NOMO-1 treated with dmso at 0.1 percent for 144 hours (cell line): ENCODE data around the gene BUD13.
A peak's percentile ranks its signal among the peaks of the same experiment; 100 is the strongest.
"Not testable (repeated sequence)": the region's sequence is repeated elsewhere in the genome, so short reads cannot be mapped to it uniquely, and the experiment has no call there.

ENCODE experiments used
- DNase-seq: peaks from one replicate; lab custom pipeline; 2025; ENCODE audit not compliant: unreplicated experiment; lab: John Stamatoyannopoulos, UW

The BUD13 gene

GRCh38 chr11:116762132-116762531, 10.7 kb downstream of the BUD13 start:
- no peak for DNase-seq

- not testable (repeated sequence) for DNase-seq
These were observed 16.7 kb downstream of the BUD13 start for GRCh38 chr11:116756044-116756443.

GRCh38 chr11:116750070-116750718, 22.6 kb downstream of the BUD13 start:
- no peak for DNase-seq

- no peak for DNase-seq
These were observed 30.7 kb downstream of the BUD13 start for GRCh38 chr11:116742104-116742503.

GRCh38 chr11:116740741-116741140, 32.0 kb downstream of the BUD13 start:
- no peak for DNase-seq

- DNase-seq, result no peak
These were observed 33.8 kb downstream of the BUD13 start for GRCh38 chr11:116738975-116739374.

GRCh38 chr11:116736763-116737162, 36.0 kb downstream of the BUD13 start:
- no peak for DNase-seq

- no peak for DNase-seq
These were observed 38.7 kb downstream of the BUD13 start for GRCh38 chr11:116733969-116734508.

- no peak for DNase-seq
These were observed 39.6 kb downstream of the BUD13 start for GRCh38 chr11:116733043-116733755.

- peak; percentile 42 for DNase-seq
These were observed 40.3 kb downstream of the BUD13 start for GRCh38 chr11:116732271-116733042.

GRCh38 chr11:116731821-116732220, 41.0 kb downstream of the BUD13 start:
- DNase-seq, result no peak

- DNase-seq, result no peak
These were observed 41.6 kb downstream of the BUD13 start for GRCh38 chr11:116731097-116731761.

GRCh38 chr11:116730601-116731000, 42.2 kb downstream of the BUD13 start:
- DNase-seq, result no peak

GRCh38 chr11:116730241-116730561, 42.6 kb downstream of the BUD13 start:
- DNase-seq, result no peak

GRCh38 chr11:116729501-116730240, 43.1 kb downstream of the BUD13 start:
- DNase-seq, result no peak

- no peak for DNase-seq
These were observed 44.8 kb downstream of the BUD13 start for GRCh38 chr11:116727990-116728389.

- no peak for DNase-seq
These were observed 47.2 kb downstream of the BUD13 start for GRCh38 chr11:116725434-116726221.

GRCh38 chr11:116724813-116725212, 48.0 kb downstream of the BUD13 start:
- DNase-seq, result no peak

GRCh38 chr11:116723511-116723910, 49.3 kb downstream of the BUD13 start:
- no peak for DNase-seq

GRCh38 chr11:116721988-116722387, 50.8 kb downstream of the BUD13 start:
- DNase-seq, result no peak
